HG02840 (cell line): ENCODE measurements around the gene TMEM178B.
"Not testable (repeated sequence)": the region's sequence is repeated elsewhere in the genome, so short reads cannot be mapped to it uniquely, and the experiment has no call there.

Source experiments
- ATAC-seq: cut with Tn5 transposase; IDR thresholded peaks from one replicate; pipeline ENCODE4 v1.9.1; 2021; ENCODE audit warnings: mild to moderate bottlenecking, moderate library complexity, moderate number of reproducible peaks; ENCODE audit not compliant: unreplicated experiment, low FRiP score

The TMEM178B gene

DNA sequence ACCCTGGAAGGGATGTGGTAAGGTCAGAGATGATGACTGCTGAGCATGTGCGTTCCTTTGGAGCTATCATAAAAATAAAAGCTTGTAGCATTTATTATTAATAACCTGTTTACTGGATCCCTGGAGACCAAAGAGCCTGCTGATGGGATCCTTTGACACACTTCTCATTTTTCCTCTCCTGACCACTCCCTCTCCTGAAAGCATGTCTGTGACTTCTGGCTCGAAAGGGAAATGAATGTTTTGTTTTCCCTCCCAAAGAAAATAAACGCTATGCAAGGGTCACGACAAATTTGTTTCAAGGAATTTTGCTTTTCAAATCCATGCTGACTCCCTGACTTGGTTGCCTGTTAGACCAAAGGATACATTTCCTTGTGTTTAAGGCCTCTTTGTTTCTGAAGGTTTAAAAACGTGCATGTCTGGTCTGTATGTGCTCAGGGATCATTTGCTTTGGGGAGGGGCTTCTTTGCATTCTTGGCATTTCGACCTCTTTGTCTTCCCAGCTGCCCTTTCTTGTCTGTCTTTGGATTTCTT, 292.3 kb downstream of the TMEM178B start:
- ATAC-seq, result no peak

DNA sequence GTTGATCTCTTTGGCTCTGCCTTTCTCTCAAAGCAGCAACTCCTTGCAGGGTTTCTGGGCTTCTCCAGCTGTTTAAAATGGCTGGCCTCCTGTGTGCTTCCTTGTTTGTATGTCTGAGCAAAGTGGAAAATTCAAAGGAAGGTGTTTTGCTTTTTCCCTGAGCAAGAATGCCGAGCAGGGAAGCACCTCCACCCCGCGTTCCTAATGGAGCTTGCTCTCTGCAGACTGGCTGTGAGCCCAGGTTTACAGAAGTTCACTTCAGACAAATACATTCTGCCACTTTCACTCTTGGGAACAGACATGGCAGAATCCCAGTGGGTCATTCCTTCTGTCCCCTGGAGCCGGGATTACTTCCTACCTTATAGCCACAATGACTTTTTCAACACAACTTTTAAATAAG, 295.6 kb downstream of the TMEM178B start:
- no peak for ATAC-seq

DNA sequence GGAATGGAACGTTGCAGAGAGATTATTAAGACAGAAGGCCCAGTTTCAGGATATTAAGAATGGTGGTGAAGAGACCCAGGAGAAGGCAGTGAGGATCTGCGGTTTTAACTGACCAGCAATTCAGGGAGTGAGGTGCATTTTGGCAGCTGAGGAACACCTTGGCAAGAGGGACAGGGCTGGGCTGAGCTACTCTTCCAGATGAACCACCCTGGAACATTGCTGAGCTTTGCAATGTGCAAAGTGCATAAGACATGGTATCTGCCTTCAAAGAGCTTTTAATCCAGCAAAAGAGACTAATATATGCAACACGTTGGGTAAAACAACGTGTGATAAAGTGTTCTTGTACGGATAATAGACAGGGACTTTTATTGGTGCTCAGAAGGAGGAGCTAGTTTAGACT, 296.3 kb downstream of the TMEM178B start:
- no peak for ATAC-seq

DNA sequence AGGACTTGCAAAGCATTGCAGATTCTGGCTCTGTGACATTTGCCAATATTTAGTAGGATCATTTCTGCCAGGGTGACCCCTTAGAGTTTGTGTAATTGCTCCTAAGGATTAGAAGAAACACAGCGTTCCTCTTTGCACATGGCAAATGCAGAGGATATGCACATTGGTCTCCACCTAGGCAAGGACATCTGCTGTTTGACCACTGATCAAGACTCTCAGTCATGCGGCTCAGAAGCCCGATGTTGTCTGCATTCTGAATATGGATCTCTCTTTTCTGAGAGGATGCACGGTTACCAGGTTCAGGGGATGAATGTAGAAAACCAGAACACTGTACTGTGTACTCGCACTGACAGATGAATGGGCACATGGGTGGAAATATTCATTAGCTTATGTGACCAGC, 296.8 kb downstream of the TMEM178B start:
- ATAC-seq, result no peak

DNA sequence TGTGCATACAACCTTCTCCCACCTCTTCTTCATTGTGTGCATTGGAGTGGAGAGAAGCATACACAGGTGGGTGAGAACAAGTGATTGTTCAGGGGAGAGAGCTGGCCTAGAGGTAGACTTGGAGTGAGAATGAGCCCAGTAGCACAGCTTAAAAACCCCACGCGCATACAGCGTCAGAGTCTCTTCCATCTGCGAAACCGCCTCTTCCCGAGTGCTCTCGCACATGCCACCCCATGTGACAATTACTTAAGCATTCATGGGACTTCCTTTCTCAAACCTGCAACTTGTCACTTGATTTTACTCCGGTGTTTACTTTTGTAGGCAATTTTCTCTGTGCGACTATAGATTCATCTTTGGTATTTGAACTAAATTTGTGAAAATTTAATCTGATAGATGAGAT, 300.6 kb downstream of the TMEM178B start:
- no peak for ATAC-seq

DNA sequence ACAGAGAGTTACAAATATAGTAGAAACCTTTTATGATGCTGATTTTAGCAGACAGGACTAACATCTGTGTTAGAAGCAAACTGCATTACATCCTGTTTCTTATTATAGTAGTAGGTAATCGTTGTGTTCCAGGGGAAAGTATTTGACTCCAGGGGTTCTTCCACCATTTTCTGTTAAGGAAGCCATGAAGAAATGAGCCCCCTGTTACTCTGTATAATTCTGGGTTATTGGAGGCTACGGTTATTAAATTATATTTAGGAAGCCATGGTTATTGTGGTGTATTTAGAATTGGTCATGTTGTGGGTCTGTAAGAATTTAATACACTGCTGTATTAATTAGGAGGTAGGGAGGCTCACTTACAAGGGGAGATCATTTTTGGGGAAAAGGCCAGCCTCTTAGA, 301.6 kb downstream of the TMEM178B start:
- no peak for ATAC-seq

DNA sequence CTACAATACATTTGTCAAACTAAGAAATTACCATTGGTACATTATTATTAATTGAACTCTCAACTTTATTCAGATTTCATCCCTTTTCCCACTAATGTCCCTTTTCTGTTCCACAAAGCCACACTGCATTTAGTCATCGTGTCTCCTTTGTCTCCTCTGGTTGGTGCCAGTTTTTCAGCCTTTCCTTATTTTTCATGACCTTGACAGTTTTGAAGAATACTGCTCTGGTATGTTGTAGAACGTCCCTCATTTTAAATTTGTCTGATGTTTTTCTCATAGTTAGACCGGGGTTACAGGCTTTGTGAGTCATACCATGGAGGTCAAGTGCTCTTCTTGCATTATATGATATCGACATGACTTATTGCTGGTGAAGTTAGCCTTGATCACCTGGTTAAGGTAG, 304.0 kb downstream of the TMEM178B start:
- ATAC-seq, result no peak

DNA sequence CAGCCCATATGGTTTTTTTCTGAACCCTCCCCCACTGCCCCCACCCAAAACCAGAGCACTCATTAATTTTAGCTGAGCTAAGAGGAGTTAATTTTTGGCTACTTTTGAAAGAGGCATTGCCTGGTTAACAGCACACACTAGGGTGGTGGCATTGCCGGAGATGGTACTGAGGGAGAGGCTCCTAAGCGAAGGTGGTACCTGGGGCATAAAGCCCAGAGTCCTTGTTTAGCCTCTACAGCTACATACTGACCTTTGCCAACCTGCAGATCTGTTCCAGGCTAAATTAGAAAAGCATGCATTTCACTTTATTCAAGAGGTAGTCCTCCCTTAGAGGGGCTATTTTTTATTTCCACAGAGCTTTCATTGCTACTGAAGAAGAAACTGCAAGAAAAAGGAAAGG, 304.5 kb downstream of the TMEM178B start:
- ATAC-seq, result no peak

DNA sequence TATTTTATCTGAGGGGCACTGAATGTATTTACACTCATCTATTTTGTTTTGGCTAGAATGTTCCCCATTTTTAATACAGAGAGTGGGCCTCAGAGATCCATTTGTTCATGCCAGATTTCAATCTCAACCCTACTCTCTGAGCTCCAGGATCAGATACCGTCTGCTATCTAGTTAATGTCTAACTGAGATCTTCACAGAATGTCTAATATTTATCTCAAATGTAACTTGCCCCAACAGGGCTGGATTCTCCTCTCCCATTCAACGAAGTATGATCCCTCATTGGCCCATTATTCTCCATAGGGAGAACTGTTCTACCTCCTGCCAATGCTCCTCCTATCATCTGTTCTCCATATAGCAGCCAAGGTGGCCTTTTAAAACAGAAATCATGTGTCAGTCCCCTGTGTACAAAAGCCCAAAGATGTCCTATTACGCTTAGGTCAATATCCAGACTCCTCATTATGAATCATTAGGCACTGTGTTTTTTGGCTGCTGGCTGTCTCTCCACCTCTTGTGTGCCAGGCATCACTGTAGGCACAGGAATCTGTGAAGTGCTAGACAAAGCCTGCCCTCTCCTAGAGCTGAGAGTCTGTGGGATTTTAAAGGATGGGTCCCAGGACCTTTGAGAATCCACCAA, 308.0 kb downstream of the TMEM178B start:
- ATAC-seq, result no peak

DNA sequence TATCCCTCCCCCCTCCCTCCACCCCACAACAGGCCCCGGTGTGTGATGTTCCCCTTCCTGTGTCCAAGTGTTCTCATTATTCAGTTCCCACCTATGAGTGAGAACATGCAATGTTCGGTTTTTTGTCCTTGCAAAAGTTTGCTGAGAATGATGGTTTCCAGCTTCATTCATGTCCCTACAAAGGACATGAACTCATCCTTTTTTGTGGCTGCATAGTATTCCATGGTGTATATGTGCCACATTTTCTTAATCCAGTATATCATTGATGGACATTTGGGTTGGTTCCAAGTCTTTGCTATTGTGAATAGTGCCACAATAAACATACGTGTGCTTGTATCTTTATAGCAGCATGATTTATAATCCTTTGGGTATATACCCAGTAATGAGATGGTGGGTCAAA, 309.5 kb downstream of the TMEM178B start:
- not testable (repeated sequence) for ATAC-seq

DNA sequence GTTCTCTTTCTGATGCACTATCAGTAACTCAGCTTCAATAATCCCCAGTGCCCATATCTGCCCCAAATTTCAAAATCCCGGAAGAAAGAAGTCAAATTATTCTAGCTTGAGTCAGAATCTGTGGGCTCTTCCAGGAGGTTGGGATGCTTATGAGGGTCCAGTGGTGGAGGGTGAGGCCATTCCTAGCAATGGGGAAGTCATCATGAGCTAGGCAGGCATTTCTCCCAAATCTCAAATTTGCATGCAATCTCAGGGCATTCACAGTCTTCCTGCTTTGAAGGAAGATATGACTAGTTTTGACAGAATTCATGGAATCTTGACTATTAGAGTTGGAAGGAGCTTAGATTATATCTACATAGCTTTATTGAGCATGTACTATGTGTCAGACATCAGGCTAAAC, 313.0 kb downstream of the TMEM178B start:
- ATAC-seq, result no peak

DNA sequence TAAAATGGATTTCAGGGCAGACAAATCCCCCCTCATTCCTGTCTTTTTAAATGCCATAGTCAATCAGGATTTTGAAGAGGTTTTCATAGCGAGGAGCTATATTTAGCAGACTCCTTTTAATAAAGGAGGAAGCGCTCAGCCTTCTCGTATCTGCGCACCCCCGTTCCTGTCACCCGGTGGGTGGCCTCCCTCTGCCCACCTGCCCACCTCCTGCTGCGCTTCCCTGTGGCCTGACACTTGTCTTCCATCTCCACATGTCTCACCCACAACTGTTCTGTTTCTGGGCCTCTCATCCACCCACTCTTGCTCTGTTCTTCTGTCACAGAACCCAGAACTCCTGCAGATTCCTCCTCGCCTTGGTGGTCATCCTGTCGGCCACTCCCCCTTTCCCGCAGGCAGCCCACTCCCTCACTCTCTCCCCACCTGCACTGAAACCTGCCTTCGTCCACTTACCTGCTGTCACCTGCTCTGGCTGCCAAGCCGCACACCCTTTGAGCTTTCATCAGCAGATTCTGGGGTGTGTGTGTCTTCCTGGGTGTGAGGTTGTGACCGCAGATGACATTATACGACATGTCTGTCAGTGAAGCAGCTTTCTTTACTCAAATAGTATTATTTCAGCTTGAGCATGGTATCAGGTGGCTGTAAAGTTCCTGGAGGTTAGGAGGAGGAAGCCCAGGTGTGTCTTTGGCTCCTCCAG, 313.8 kb downstream of the TMEM178B start:
- no peak for ATAC-seq

DNA sequence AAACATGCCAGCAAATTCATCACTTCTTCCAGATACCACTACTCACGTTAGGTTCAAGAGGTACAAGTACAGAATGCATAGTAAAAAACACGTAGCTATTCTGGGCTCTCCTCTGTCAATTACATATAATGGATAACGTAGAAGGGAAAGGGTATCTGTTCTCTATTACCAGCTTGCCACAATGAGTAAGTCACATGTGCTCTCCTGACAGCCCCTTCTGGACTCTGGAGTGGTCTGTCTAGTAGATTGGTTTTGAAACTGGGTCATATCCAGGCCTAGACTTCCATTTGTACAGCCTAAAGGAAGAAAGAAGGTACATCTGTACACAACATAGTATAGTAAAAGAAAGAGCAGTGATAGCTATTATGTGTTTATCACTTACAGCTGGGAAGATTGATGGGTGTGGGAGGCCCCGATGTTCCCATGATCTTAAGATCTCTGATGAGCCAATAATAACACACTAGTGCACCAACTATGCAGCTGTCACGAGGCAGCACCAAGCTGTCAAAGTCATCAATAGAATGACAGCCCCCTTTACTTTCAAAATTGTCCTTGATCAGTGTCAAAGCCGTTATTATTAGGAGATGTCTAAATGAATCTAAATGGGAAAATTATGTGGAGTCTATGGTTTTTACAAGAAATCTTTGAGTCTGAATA, 315.4 kb downstream of the TMEM178B start:
- no peak for ATAC-seq

DNA sequence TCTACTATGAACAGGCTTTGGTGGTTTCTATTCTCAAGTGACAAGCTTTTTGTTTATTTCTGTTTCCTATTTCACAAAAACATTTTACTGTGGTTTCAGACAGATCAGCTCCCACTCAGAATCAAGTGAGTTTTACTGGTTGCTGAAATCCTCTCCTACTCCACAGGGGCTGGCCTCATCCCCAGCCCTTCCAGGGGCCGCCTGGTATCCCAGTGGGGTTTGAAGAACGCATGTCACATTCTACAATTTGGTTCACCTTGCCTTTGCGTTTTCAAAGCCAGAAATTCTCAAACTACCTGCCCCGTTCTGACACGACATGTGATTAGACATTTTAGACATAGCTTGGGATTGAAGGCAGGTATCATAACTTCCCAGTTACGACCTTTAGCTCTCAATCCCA, 316.5 kb downstream of the TMEM178B start:
- ATAC-seq, result no peak

DNA sequence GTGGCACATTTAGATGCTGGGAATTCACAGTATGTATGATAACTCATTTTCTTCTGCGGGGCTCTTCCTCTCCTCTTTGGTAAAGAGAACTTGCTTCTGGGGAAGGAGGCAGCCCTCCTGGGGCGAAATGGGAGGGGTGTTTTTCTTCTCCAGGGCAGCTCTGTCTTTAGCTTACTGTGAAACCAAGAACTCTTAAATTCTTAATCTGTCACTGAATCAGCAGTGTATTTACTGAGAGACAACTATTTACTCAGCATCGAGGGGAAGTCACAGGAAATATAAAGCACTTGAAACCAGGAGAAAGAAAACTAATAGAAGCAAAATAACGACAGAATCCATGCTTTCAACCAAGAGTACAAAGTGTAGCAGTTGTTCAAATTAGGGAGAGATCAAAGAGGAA, 319.2 kb downstream of the TMEM178B start:
- no peak for ATAC-seq

DNA sequence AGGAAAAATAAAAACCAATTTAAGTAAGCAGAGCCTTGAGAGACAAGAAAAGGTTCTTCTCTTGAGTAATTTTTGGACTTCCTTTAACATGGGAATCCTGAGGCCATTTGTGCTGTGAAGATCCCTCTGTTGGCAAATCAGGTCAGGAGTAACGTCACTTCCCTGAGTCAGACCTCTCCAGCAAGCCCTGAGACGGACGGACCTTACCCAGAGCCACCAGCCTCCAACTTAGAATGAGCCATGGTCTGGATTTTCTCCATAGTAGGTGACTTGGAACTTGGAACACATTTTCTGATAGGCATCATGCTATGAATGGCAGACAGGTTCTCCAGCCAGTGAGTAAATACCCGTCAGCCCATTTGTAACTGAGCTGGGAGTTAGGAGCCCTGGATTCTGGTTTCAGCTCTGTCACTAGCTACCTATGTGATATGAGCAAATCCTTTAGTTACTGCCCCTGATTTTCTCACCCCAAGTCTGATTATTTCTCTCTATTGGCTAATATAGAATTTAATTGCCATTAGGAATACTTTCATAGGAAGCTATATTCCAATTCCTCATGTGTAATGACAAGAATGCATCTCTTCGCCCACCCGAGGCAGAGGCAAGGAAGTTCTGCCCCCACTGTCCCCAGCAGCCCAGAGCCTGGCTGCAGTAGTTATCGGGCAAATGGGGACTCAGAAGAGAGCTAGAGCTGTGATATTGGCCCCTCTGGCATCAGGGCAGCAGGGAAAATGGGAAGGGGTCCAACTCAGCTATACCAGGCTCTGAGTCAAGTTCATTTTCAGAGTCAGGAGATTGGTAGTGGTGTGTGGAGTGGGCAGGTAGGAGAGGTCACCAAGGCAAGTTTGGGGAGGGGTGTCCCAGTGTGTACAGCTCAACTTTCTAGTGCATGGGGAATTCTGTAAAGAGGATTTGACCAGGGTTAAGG, 323.6 kb downstream of the TMEM178B start:
- ATAC-seq, result no peak

DNA sequence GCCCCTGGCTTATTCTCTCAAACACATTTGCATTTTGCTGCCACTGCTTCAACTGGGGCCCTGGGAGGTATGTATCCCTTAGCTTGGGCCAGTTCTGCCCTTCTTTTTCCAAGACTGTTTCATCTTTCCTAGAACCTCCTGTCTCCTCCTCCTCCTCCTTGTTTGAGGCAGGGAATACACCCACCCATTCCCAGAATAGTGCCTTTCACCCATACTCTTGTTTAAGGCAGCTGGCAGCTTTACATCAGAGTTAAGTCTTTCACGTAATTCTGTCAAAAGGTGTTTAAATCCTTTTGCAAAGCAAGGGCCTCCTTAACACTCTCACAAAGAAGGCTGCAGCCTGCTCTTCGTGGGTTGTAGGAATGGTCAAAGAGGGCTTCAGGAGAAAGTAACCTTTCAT, 326.5 kb downstream of the TMEM178B start:
- ATAC-seq, result no peak

DNA sequence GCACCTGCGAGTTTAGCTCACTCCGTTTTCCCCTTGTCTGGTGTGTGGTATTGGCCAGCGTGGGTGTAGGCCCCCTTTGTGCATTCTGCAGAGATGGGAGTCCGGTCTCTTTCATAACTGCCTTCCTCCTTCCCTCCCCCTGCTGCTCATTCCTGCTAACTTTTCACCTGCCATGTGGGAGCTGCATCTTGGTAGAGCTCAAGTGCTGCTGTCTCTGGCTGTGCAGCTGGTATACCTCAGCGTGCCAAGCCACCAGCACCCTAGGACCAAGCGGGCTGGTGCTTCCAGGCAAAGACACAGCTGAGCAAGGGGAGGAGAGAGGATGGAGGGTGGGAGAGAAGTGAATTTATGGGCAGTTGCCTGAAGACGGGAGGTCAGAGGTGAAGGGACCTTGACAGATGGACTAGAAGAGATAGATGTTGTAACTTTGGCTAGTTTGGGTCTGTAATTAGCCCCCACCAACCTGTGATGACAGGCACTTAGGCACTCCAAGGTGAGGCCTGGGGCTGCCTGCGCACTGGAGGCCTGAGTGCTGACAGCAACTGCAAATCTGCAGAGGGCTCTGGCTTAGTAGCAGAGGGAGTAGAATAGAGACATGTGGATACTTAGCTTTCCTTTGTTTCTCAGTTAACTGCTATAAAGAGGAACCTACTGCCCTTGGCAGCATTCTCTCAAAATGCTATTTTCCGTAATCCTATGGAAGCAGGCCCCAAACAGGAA, 328.6 kb downstream of the TMEM178B start:
- ATAC-seq, result no peak

DNA sequence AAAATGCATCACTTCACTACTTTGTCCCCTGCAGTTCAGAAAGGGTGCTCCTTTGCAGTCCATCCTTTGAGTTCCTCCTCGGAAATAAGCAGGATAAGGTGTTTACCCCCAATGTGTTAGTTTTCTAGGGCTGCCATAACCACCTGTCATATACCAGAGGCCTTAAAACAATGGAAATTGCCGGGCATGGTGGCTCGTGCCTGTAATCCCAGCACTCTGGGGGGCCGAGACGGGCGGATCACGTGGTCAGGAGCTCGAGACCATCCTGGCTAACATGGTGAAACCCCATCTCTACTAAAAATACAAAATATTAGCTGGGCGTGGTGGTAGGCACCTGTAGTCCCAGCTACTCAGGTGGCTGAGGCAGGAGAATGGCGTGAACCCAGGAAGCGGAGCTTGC, 330.0 kb downstream of the TMEM178B start:
- ATAC-seq, result not testable (repeated sequence)

DNA sequence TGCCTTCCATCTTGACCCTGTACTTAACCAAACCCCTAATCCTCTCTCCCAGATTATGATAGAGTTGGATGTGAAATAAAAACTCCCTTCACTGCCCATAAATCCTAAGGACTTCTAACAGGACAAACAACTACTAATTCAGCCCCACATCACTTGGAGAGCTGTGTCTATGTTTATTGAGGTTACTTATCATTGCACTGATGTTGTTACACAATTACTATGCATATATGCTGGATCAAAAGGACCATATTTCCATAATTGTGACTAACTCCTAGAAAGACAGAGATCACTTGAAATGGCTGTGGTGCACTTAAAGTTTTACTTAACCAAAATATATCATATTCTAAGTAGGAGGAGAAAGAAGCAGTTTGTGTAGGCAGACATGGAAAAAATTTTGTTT, 332.5 kb downstream of the TMEM178B start:
- ATAC-seq, result no peak
